ENCODE results near the gene JPT1. TPM values are rescaled to one million over a fixed set of nuclear protein-coding genes. Genes with fewer than 3 reads are reported as not detected.

The JPT1 gene
- total RNA-seq, 1 experiment from 2014 or later: 448 TPM

GRCh38 chr17:75131278-75132017 is 22.9 kb downstream of the JPT1 start, which contains the start of gene NT5C:
Gene NT5C, minus strand, starts transcription at chr17:75131742. Its CDS starts 35 bp downstream, at chr17:75131707.
- in situ Hi-C loops (cut with HindIII; ENCODE audit: low pct_unique_long_range_greater_than_20kb, low sequenced_read_pairs): no loop called here
- ATAC-seq: peak; percentile 87
- CTCF ChIA-PET: interaction anchor here (0.6 to 2.8 kb wide), 5 partner anchors 17 to 70 kb away, joined by 3 to 12 read pairs (median 4); no protein-coding TSS in a partner anchor

More at GRCh38 chr17:75131278-75132017, 22.9 kb downstream of the JPT1 start, which contains the start of gene NT5C:
- peaks cover 3% of the 10 kb centered on the region; the same call in 1 of the 2 replicates for H3K36me3 ChIP-seq (ENCODE audit: control insufficient read depth, insufficient read depth, low read length)
- intact Hi-C loops (cut with micrococcal nuclease; ENCODE audit: unreplicated experiment): no loop called here
- POLR2A ChIA-PET: interaction anchor here (0.6 to 1.2 kb wide), 3 partner anchors 13 to 113 kb away, joined by 3 read pairs; no protein-coding TSS in a partner anchor
- peak within 1 kb of the TSS; percentile 93 for H3K27ac ChIP-seq (ENCODE audit: low read length)
- BruUV-seq (replicated peaks): no TSS peak
- H3K4me3 ChIP-seq (ENCODE audit: low read depth in 2 of 2, low read length in 2 of 2): peak within 1 kb of the TSS; percentile 72 to 83
- no peak for DNase-seq (ENCODE audit: low read depth, low spot score)
- H3K27me3 ChIP-seq (ENCODE audit: control insufficient read depth, insufficient read depth, low read length): no peaks in the 10 kb centered on the region
- no peak; a peak in 1 of 4 replicates for TF ChIP-seq REST (IDR thresholded peaks at IDR 0.05; ENCODE audit: insufficient read depth in 1 of 2, low read depth in 2 of 2, low read length in 1 of 2)
- TF ChIP-seq SIN3A (IDR thresholded peaks at IDR 0.05; ENCODE audit: borderline replicate concordance, insufficient read depth, low read depth, low read length): peak; percentile 90; the same call in 1 of the 2 replicates
- TF ChIP-seq POLR2AphosphoS5 (IDR thresholded peaks at IDR 0.05; ENCODE audit: low read depth, low read length): peak; percentile 95
- peak; percentile 52 for TF ChIP-seq TCF7L2 (IDR thresholded peaks at IDR 0.05; ENCODE audit: low read depth, low read length)
- TF ChIP-seq CTCF (IDR thresholded peaks at IDR 0.05): peak; percentile 89
- no peaks in the 10 kb centered on the region for H3K9me3 ChIP-seq (ENCODE audit: control insufficient read depth, insufficient read depth, low read depth, low read length)
- H3K4me1 ChIP-seq (ENCODE audit: control insufficient read depth, insufficient read depth, low read length): peaks cover 24% of the 10 kb centered on the region

Measured in Panc1 (cell line).